Measurements from ENCODE around the gene PITX2.
"Not testable (repeated sequence)": the region's sequence is repeated elsewhere in the genome, so short reads cannot be mapped to it uniquely, and the experiment has no call there.

DNA sequence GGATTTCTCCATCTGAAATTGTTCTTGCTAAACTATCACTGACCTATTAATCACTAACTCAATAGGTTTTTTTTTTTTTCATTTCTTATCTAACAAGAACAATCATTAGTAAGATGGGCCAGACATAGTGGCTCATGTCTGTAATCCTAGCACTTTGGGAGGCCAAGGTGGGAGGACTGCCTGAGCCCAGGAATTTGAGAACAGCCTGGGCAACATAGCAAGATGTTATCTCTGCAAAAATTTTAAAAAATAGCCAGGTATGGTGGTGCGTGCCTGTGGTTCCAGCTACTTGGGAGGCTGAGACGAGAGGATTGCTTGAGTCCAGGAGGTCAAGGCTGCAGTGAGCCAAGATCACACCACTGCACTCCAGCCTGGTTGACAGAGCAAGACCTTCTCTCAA lies 46.2 kb downstream of the PITX2 start:
- not testable (repeated sequence) for TF ChIP-seq CTCF (IDR thresholded peaks at IDR 0.05; ENCODE audit: low read length); EZH2 (IDR thresholded peaks at IDR 0.05; ENCODE audit: borderline replicate concordance, low read length)

All from OCI-LY1 (cell line).